NCI-H187 treated with DMSO at 0.1 percent for 48 hours (cell line): ENCODE results near the gene ACO1.
"Not testable (repeated sequence)": the region's sequence is repeated elsewhere in the genome, so short reads cannot be mapped to it uniquely, and the experiment has no call there.

Experiments
- DNase-seq: peaks from one replicate; lab custom pipeline; 2025; lab: John Stamatoyannopoulos, UW

Gene ACO1

DNA sequence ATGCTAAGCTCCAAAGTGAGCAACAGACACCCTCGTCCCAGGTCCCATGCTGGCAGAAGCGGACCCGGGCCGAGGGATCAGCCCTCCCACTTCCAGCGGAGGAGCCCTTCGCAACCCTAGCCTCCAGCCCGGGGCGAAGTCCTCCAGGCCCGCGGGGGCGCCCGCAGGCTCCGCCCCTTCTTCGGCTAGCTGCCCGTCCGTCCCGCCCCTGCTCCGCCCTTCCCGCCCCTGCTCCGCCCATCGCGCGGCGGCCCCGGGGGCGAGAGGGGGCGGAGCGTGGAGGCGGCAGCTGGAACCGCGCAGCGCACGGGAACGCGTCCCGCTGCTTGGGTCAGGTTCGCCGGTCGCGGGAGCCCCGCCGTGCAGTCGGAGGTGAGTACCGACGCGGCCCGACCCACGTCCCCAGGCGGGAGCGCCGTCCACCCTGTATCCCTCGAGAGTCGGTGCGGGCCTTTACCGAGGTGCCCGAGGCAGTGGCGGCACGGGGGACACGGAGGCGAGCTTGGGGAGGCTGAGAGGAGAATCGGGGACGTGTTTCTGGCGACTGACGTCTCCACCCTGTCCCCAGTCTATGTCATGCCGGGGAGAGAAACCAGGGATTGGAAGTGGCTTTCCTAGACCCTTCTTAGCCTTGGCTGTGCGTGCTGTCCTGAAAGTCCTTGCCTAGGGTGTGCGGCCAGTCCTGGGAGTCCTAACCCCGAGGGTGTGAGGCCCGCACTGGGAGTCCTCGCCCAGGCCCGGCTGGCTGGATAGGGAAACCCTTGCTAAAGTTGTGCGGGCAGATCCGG is at the start of gene ACO1:
TSS of gene ACO1 (plus strand) at position 280 of the 788 bp plus-strand sequence. CDS start 20,864 bp downstream, outside the sequence.
- DNase-seq: no peak

DNA sequence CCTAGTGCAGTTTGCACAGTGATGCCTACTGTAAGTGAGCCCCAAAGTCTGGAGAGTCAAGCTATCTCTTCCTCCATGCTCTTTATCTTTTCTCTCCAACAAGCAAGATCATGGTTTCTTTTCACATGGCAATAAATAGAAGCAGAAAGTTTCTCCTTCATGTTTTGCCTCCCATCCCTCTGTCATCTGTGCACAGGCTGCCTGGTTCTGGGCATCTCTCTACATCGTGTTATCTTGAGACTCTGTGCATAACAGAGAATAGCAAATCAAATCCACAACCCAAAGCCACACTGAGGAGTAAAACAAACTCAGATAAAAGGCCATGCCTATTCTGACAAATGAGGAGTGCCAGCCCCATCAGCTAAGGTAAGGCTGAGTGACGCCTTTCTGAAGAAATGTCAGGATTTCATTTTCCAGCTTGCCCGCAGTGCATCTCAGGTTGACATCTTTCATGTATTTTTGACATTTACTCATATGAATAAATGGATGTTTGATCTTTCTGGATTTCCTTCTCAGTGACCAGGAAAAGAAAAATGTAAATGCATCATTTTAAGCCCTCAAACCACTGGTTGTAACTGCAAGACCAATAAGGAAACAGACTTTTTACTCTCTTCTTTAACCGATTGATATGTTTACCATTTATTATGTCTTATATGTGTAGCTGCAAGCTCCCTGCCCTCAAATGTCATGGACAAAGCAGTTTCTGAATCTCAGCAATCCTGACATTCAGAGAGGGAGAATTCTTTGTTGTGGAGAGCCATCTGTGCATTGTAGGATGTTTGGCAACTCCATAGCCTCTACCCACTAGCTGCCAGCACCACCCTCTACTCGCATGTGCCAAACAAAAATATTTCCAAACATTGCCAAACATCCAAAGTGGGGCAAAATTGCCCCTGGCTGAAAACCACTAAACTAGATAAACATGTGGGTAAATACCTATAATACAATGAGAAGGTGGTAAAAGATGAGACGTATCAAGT is 49.2 kb upstream of the ACO1 start:
- no peak for DNase-seq

DNA sequence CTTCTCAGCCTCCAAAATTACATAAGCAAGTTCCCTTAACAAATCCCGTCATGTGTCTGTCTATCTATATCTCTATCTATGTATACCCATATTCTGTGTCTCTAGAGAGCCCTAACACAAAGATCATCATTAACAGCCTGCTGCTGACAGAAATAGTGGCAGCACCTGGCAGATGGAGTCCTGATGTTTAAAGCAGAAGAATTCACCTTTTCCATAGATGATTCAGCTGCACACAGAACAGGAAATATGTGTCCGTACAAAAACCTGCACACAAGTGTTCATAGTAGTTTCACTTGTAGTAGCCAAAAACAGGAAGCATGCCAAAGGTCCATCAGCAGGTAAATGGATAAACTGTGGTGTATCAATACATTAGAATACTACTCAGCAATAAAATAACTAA is 45.0 kb upstream of the ACO1 start:
- no peak for DNase-seq

DNA sequence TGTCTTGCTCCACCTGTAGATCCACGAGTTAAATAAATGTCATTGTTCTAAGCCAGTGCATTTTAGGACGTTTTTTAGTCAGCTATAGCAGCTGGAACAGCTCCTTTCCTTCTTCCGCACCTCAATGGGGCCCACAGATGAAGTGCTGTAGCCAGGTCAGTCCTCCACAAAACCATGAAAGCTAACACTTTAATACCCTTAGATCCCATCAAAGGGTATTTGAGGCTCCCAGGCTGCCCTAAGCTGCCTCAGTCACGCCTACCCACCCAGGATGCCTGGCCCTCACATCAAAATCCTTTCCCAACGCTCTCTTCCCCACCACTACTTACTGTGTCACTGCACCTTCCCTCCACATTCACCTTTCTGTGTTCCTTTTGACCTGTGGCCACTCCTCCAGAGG is 44.1 kb upstream of the ACO1 start:
- DNase-seq: no peak

DNA sequence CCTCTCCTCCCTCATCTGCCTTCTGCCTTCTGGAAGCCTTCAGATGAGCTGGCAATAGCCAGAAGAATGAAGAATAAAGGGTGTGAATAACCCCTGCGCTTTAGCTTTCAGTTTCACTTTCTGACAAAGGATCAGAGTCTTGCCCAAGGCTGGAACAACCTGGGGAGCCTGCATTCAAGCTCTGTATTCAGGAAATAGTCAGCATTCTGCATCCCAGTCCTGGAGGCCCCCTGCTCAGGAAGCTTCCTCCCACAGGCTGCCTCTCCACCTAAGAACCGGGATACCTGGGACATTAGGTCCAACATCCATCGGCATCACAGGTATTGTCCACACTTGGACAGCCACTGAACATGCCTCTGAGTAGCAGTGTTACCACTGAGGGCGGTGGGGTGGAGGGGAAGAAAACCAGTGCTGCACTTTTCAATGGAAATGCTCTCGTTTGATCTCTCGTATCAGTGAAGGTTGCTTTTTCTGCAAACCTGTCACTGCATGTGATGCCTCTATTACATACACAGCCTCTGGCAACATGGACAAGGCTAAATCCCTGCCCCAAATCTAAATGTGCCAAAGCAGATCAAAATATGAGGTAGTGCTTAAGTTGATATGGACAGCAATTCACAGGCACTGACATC is 39.8 kb upstream of the ACO1 start:
- no peak for DNase-seq

DNA sequence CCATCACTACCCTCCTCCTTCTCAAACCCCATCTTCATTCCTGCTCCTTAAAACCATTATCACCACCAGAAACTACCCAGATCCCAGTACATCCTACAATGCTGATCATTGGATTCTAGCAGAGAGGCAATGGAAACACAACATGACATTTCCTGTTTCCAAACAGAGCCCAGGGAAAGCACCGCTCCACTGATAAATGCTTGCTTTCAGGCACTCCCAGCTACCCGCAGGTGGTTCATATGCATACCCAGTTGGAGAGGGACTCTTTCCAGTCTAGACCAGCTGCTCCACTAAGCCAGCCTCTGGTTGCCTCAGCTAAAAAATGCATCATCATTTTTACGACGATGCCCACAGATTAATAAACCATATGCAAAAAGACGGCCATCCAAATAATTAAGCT is 39.2 kb upstream of the ACO1 start:
- no peak for DNase-seq

DNA sequence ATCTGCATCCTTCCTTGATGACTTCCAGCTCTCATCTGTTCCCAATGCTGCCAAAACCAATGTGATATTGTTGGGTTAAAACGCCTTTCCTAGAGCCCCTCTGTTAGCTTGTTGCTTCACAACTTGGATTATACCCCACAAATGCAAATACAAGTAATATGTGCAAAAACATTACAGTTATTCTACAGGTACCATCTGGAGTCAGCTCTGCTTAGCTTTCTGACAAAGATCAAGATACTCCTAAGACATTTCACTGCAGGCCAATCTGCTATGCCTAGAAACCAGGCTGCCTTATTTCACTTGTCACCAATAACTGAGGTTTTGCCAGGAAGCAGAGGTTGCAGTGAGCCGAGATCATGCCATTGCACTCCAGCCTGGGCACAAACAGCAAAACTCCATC is 36.9 kb upstream of the ACO1 start:
- DNase-seq: no peak

DNA sequence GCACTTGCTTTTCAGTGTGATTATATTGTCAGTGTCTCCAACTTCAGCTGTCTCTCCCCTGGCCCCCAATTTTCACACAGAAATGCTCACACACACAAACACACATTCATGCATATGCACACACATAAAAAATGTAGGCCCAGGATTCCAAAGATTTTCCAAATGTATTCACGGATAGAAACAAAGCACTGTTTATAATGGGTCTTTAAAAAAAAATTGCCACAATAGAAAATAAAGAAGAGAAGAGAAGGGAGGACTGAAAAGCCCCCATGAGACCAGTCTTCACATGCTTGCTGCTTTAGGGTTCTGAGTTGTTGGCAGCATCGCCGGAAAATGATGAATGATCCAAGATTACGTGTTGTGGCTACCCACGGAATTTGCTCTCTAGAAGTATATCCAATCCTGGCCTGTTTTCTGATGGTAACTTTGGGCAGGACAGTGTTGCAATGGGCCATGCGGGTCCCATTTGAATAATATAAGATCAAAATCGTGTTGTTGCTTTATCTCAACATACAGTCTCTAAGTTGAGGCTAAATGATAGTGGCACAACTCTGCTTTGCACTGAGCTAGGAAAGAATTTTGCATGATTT is 36.2 kb upstream of the ACO1 start:
- no peak for DNase-seq

DNA sequence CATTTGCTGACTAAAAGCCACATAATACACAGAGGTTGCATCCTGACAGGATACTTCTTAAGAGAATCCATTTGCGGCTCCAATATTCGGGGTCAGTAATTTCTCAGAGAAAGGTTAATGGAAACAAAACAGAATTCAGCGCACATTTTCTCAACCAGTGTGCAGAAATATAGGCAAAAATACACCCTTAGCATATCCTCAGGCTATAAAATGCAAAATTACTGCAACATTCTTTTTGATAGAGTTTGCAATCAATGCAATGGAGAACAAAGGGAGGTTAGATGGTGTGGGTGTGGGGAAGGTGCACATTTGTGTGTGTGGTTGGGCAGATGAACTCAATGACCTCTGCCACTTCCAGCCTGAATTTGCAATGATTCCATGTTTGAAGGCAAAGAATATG is 35.4 kb upstream of the ACO1 start:
- DNase-seq: no peak

DNA sequence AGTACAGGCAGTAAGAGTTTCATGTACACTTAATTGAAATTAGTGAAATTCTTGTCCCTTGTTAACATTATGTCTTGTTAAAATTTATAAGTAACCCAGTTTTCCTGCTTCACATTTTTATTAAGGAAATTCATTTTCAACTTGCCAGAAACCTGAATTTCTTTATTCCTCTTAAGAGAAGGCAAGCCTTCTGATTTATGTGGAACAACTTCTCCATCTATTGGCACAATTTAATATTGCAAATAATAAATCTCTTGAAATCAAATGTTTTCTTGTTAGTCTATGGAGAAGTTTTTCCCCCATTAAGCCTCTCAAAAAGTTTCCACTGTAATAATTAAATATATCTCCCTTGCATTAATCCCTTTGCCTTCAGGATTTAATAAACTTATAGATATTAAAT is 33.8 kb upstream of the ACO1 start:
- DNase-seq: no peak

DNA sequence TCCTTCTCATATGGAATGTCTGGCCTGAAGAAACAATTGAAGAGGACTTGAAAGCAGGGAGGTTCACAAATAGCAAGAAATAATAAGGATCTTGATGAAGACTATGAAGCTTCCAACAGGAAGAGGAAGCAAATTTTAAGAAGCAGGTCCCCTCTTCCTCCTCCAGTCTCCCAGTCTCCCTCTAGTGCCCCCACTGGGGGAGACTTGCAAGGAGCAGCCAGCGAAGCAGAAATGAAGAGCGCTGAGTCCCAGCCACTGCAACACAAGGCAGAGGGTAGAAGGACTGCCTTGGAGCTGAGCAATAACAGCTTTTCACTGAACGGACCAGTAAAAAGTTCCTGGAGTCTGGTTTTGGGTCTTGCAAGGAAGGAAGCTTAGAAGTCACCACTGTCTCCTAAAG is 32.6 kb upstream of the ACO1 start:
- DNase-seq: no peak

DNA sequence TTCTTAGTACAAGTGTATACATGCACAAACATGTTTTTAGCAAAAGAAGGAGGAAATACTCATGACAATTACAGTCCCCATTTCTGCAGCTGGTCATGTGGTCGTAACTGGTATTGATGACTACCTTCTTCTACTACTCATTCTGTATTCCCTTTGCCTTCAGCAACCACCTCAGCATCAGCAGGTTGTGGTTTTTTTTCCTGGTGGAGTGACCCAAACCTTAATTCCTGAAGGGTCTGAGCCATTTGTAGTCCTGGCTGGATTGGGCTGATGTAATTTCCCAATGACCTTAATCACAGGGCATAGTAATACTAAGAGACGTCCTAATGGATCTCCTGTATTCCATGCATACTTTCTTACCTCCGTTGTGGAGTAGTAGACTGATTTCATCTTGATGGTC is 31.0 kb upstream of the ACO1 start:
- not testable (repeated sequence) for DNase-seq

DNA sequence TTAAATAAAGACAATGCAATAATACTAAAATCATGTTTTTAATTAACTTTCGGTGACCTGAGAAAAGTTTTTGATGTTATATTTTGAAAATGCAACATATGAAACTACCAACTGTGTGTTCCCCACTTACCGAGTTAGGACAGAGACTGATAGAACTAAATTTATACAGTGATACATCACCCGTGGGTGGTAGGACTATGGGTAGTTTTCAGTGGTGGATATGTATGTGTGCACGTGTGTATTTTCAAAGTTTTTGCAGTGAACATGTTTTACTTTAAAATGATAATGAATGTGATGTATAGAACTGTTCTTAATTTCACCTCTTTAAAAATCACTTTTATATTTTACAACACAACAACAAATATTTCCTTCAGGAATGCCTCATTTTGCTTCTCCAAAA is 25.0 kb upstream of the ACO1 start:
- DNase-seq: no peak

DNA sequence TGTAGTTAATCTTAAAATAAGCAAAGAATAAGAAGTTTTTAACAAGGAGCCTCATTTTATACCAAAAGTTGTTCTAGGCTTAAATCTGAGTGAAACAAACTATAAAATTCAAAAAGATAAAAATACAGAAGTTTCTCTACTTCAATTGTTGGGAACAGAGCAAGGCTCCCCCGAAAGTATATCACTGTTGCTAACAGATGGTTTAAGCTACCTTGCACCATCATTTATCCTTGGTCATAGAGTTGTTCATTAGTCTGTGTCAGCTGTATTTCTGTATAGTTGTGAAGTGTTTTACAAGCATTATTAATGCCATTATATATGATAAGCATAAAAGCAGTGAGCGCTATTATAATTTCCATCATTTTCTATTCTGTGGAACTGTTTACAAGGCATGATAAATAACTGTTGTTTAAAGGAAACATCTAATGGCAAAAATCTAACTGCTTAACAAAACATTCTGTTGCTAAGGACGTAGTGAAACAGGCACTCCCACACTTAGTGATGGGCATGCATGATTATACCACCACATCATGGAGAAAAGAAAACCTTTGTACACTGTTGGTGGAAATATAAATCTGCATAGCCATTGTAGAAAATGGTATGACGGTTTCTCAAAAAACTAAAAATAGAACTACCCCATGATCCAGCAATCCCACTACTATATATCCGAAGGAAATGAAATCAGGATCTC is 23.3 kb upstream of the ACO1 start:
- DNase-seq: no peak

DNA sequence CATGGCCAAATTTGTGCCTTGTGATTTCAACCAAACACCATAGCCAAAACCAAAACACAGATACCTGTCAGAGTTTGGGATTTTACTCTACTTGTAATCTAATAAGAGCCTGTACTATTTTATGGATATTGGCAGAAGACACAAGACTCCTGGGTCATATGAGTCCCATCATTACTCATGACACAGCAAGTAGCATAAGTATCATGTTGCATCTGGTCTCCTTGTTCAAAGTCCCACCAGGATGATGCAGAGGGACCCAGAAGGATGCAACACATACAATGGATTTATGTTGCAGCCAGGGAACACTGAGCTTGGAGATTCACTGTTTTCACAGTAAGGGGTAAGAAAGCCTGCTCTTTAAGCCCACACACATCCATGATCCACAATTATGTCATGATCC is 13.2 kb upstream of the ACO1 start:
- DNase-seq: no peak

DNA sequence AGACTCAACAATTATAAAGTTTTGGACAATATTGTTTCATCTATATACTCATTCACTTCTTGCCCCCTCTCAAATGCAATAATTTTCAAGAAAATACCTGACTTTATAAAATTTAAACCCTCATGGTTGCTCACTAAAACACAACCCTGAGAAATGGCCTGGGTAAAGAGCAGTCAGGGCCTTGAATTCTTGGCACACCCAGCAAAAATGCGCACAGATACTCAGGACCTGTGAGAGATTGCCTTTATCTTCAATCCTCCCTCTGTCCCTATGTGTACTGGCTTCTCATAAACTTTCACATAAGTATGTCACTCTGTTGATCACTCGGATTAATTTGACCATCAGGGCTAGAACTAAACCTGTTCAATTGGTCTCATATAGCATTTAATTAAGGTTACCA is 12.8 kb upstream of the ACO1 start:
- DNase-seq: no peak

DNA sequence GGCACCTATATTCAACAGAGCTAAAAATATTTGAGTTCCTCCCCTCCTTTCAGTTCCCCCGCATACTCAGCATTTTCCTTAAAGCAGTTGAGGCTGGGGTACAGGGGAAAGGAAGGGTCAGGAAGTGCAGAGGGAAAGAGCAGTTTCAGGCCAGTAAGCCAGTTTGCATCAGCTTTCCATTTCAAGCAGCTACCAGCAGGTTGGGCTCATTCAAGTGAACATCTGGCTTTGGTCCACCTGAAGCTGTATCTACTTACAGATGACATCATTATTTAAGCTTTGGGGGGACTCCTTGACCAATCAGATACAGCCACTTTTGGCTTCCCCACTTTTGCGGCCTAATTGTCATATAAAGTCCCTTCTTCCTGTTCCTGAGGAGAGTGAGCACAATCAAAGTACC is 8.2 kb upstream of the ACO1 start:
- DNase-seq: no peak

DNA sequence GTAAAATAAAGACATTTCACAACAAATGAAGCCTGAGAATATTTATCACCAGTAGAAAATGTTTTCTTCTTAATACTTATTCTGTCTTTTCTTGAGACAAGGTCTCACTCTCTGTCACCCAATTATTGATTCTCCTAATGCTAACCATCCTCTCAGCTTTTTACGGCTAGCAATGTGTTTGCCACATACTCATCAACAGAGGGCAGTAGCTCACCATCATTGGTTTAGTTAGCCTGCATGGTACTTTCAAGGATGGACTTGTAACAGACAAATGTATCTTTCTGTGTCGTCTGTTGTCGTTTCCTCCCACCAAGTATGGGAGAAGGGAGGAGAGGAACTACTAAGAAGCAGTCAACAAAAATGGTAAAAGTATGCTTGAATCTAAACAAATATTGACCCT is 5.9 kb upstream of the ACO1 start:
- peak; percentile 16 for DNase-seq

DNA sequence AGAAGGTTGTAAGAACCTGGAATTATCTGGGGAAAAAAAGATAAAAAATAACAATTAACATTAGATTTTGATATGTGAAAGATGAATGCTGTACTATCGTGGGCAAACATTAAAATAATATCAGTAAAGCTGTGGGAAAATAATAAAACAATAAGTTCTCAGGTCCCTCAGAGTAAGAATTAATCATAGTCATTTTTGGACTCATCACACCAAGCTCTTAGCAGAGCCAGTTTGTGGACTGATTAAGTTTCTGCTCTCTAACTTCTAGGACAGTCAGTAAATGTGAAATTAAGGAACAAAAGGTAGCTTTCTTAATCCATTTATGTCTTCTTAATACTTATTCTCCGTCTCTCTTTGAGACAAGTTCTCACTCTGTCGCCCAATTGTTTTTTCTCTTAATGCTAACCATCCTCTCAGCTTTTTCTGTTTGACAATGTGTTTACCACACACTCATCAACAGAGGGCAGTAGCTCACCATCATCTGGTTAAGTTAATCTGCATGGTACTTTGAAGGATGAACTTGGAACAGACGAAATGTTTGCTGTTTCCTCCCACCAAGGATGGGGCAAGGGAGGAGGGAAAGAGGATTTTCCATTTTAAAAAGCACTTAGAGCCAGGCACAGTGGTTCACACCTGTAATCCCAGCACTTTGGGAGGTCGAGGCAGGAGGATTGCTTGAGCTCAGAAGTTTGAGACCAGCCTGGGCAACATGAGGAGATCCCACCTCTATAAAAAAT is 5.3 kb upstream of the ACO1 start:
- peak; percentile 3 for DNase-seq

DNA sequence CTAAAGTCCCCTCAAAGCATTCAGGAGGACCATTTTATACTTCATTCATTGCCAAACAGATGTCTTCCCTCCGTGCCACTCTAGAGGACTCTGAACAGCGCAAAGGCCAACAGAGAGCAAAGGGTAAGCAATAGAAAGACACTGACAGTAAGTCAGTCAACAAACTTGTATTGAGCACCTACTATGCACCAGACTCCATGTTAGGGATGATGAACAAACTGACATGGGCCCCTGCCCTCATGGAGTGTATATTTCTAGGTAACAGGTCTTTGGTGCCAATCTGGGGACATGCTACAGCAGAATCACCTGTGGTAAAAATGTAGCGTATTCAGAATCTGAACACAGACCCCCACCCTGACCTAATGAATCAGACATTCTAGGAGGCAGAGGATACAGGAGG is 3.5 kb upstream of the ACO1 start:
- DNase-seq: no peak
